GM19463 (cell line): ENCODE results near the gene GP2.
"Not testable (repeated sequence)": the region's sequence is repeated elsewhere in the genome, so short reads cannot be mapped to it uniquely, and the experiment has no call there.

ENCODE experiments used
- ATAC-seq: cut with Tn5 transposase; IDR thresholded peaks from one replicate; pipeline ENCODE4 v1.9.1; 2021; ENCODE audit warnings: mild to moderate bottlenecking, moderate library complexity; ENCODE audit not compliant: unreplicated experiment

The GP2 gene

GRCh38 chr16:20326321-20326720, 992 bp downstream of the GP2 start:
- ATAC-seq = no peak

DNA sequence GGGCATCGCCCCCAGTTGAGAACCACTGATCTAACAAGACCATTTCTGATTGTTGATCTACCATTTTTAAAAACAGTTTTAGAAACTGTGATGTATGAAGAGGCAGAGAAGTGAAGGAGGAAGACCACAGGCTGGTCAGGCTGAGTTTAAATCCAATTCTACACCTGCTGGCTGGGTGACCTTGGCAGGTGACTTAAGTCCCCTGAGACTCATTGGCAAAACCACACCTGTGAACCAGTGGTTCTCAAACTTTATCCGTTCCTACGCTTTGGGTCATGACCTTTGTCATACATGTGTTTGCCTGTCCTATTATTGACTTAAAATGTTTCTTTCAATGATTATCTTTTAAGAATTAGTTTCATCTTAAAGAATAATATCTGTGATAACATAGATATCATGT, 2.3 kb downstream of the GP2 start:
- no peak for ATAC-seq

GRCh38 chr16:20323591-20324117, 3.7 kb downstream of the GP2 start:
- no peak for ATAC-seq

GRCh38 chr16:20322696-20323095, 4.6 kb downstream of the GP2 start:
- ATAC-seq = no peak

GRCh38 chr16:20321671-20322070, 5.6 kb downstream of the GP2 start:
- ATAC-seq = no peak

GRCh38 chr16:20321051-20321450, 6.3 kb downstream of the GP2 start:
- not testable (repeated sequence) for ATAC-seq

DNA sequence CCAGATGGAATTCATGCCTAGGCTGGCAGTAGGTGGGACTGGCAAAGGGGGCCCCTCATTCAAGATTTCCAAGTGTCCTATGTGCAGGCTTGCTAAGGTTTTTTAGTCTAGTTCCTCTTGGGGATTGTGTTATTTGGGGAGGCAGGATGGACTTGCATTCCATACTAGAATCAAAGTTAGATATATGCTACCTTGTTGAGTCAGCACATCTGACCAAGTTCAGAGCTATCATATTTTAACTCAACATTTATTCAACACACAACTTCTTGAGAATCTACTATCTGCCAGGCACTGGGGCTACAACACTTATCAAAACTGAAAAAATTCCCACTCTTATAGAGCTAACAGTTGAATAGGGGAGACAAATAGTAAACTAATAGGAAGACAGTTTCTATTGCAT, 6.7 kb downstream of the GP2 start:
- no peak for ATAC-seq

GRCh38 chr16:20320178-20320577, 7.1 kb downstream of the GP2 start:
- no peak for ATAC-seq

DNA sequence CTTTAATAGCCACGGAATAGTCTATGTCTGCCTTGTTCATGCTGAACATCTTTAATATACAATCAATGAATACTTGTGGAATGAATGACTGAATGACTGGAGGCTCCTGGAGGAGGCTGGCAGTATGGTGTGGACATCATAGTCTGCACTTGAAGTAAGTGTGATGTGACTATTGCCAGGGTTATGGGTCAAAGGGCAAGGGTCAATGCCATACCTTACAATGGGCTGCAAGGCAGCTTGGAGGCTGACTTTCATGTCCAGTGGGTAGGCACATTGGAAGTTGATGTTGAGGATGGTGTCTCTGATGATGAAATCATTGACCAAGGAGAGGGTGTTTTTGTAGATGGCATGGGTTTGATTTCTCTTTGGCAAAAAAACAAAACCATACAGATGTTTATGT, 7.9 kb downstream of the GP2 start:
- no peak for ATAC-seq

DNA sequence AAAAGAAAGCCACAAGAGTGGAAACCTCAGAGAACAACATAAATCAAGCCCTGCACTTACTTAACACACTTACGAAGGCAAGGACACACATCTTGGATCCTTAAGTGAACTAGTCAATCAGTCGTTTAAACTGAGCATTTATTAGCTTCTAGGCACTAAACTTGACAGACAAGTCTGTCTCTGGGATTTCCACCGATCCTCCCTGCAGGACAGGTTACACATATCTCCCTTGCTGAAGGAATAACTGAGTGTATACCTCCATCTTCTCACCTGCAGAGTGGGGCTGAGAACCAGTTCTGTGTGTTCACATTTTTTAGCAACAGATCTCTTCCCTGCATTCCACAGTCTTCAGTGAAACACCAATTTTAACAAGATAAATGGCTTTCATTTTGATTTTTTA, 8.9 kb downstream of the GP2 start:
- no peak for ATAC-seq

DNA sequence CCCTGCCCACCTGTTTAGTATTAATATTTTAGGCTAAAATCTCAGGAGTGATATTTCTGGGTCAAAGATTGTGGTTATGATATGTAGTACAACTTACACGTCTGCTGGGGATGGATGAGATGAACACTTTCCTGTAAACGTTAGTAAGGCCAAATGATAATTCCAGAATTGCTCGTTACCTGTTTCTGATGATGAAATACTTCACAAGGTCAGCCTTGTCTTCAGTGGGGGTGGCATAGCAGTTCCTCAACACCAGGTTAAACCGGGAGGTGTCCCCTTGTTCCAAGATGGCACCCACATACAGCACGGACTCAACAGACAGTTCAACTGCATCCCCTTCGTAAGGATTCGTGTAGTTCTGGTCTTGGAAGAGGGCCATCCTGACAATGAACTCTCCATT, 9.3 kb downstream of the GP2 start:
- ATAC-seq = no peak

DNA sequence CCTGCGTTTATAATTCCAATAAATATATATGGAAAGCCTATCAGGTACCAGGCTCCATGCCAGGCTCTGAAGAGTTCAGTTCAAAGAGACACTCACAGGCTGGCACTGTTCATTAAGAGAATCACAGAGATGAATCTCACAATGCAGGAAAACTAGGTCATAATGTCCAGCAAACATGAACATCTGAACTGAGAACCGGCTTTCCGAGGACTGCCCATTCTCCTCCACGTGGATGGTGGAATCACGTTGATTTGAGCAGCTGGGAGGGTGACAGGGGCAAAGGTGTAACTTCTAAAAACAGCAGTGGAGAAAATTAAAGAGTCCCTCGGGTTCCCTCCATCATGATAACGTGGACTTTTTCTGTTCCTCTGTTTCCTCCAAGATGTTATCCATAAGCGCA, 10.2 kb downstream of the GP2 start:
- ATAC-seq = no peak

DNA sequence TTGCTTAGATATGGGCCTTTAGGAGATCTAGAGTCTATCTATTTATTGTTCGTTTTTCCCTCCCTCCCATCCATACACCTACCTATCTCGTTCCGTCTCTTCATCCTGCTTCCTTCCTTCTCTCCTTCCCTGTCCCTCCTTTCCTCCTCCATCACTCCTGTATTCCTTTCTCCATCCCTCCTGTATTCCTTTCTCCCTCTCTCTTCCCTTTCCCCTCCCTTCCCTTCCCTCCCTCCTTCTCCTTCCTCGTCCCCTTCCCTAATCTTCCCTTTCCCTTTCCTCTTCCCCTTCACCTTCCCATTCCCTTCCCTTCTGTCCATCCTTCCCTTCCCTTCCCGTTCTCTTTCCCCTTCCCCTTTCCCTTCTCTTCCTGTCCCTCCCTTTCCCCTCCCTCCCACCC, 10.6 kb downstream of the GP2 start:
- no peak for ATAC-seq

DNA sequence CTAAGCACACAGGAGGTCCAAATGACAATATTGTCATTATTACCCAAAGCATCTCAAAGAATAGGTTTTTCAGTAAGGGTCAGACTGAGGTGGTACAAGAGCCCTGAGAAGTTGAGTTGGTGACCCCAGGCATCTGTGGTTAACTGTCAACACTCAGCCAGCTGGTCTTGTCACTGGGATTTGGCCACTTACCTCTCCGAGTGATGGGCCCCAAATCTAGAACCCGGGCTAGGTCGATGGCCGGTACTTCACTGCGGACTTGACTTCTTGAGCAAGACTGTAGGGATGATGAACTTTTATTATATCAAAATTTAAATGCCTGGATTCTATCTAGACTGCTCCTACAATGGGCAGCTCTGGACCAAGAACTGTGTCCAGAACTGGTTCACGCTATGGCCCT, 11.5 kb downstream of the GP2 start:
- ATAC-seq = no peak

DNA sequence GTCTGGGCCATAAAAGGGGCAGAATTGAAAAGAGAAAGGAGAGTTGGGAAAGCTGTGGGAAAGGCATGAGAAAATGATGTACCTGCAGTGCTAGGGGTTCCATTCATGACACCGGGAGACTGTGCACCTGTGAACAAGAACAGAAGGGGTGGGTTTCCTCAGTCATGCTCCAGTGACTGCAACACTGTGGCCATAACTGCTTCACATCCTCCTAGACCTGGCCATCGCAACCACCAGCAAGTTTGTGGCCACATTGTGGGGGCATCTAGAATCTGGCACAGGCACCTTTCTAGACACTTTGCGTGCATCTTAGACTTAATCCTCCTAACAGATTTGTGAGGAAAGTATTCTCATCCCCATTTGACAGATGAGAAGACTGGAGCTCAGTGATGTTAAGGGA, 12.7 kb downstream of the GP2 start:
- ATAC-seq = no peak

GRCh38 chr16:20313741-20314140, 13.6 kb downstream of the GP2 start:
- ATAC-seq = no peak

- not testable (repeated sequence) for ATAC-seq
Measured at GRCh38 chr16:20312536-20313095, 14.7 kb downstream of the GP2 start.

GRCh38 chr16:20311548-20311947, 15.8 kb downstream of the GP2 start:
- ATAC-seq = no peak

- ATAC-seq = no peak
Measured at GRCh38 chr16:20310421-20311395, 16.6 kb downstream of the GP2 start.

DNA sequence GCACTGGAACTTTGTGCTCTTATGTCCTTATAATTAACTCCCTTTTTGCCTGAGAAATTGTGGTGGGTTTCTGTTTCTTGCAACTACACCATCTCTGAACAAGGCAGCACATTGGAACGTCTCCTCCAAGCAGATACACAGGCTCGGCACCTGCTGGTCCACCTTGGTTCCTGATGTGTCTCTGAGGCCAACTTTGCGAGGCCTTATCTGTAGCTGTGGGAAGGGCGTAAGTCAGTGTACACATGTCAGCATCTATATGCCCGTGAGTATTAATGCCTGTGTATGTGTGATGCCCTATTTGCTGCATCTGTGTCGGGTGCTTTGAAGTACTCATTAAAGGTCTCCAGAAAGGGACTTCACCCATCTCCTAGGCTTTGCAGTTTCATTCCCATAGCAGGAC, 17.5 kb downstream of the GP2 start:
- no peak for ATAC-seq

DNA sequence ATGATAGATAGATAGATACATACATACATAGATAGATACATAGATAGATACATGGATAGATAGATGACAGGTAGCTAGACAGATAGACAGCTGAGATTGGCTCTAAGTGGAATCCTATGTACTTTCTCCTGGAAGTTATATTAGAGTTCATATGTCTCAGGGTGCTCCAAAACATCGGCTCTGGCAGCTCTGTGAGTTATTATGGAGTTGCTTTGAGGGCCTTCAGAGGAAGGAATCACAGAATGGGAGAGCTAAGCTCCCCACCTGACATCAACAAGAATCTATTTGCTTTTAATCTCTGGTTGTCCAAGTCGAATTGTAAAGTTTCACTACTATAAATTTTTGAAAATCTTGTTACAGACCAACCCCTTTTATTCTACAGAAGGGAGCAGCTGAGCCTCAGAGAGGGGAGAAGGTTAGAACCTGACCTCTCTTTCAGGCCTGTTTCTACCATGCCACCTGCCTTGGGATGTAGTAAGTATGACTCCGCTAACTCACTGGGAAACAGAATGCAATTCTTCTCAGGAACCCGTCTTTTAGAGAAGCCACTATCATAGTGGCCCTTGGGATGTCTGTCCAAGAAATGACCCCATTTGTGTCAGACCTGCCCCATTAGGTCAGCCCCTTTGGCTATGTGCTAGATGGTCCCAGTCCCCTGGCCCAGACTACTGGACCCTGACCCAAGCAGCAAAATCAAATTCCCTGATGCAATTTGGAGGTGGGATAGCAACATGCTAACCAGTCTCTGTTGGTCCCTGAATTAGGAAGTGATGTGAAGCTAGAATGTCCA, 18.3 kb downstream of the GP2 start:
- ATAC-seq = no peak
